CD4-positive, alpha-beta T cell treated with Interleukin-17A for 1 hour (primary cell): ENCODE measurements around the gene FBLN5.
A peak's percentile ranks its signal among the peaks of the same experiment; 100 is the strongest.

Experiments used
- DNase-seq: peaks from one replicate; pipeline ENCODE4 v3.0.0-alpha.2; 2020

Gene FBLN5

GRCh38 chr14:91945751-91946621, 1.5 kb downstream of the FBLN5 start:
- DNase-seq: no peak

GRCh38 chr14:91942946-91943345, 4.5 kb downstream of the FBLN5 start:
- DNase-seq: no peak

GRCh38 chr14:91942128-91942527, 5.4 kb downstream of the FBLN5 start:
- DNase-seq: no peak

- DNase-seq: no peak
These were observed 7.3 kb downstream of the FBLN5 start for GRCh38 chr14:91940209-91940608.

- no peak for DNase-seq
These were observed 11.9 kb downstream of the FBLN5 start for GRCh38 chr14:91935586-91935985.

GRCh38 chr14:91934554-91935285, 12.8 kb downstream of the FBLN5 start:
- DNase-seq: no peak

GRCh38 chr14:91931478-91932088, 15.9 kb downstream of the FBLN5 start:
- no peak for DNase-seq

GRCh38 chr14:91929700-91930099, 17.8 kb downstream of the FBLN5 start:
- DNase-seq: no peak

GRCh38 chr14:91927800-91928199, 19.7 kb downstream of the FBLN5 start:
- no peak for DNase-seq

- DNase-seq: no peak
These were observed 20.3 kb downstream of the FBLN5 start for GRCh38 chr14:91927191-91927590.

- DNase-seq: no peak
These were observed 21.2 kb downstream of the FBLN5 start for GRCh38 chr14:91926131-91926890.

GRCh38 chr14:91925727-91926121, 21.8 kb downstream of the FBLN5 start:
- DNase-seq: no peak

GRCh38 chr14:91925001-91925726, 22.3 kb downstream of the FBLN5 start:
- DNase-seq: no peak

- DNase-seq: no peak
These were observed 27.0 kb downstream of the FBLN5 start for GRCh38 chr14:91920526-91920925.

- DNase-seq: no peak
These were observed 27.7 kb downstream of the FBLN5 start for GRCh38 chr14:91919814-91920213.

- no peak for DNase-seq
These were observed 29.2 kb downstream of the FBLN5 start for GRCh38 chr14:91918186-91918883.

- DNase-seq: no peak
These were observed 35.5 kb downstream of the FBLN5 start for GRCh38 chr14:91912035-91912434.

- DNase-seq: peak; percentile 63
These were observed 35.9 kb downstream of the FBLN5 start for GRCh38 chr14:91911474-91912032.

GRCh38 chr14:91910196-91910595, 37.3 kb downstream of the FBLN5 start:
- DNase-seq: no peak

GRCh38 chr14:91906374-91906773, 41.1 kb downstream of the FBLN5 start:
- no peak for DNase-seq

GRCh38 chr14:91904956-91905645, 42.4 kb downstream of the FBLN5 start:
- no peak for DNase-seq
